GM12872 (cell line): ENCODE results near the gene RHBDL1.

Source experiments
- TF ChIP-seq, protein P1 (sequence below): IDR thresholded peaks from 3 replicates; pipeline ENCODE4 v1.5.1; 2011; ENCODE audit warnings: low read depth, mild to moderate bottlenecking, low read length, moderate library complexity; ENCODE audit not compliant: insufficient read depth

RHBDL1 gene

DNA sequence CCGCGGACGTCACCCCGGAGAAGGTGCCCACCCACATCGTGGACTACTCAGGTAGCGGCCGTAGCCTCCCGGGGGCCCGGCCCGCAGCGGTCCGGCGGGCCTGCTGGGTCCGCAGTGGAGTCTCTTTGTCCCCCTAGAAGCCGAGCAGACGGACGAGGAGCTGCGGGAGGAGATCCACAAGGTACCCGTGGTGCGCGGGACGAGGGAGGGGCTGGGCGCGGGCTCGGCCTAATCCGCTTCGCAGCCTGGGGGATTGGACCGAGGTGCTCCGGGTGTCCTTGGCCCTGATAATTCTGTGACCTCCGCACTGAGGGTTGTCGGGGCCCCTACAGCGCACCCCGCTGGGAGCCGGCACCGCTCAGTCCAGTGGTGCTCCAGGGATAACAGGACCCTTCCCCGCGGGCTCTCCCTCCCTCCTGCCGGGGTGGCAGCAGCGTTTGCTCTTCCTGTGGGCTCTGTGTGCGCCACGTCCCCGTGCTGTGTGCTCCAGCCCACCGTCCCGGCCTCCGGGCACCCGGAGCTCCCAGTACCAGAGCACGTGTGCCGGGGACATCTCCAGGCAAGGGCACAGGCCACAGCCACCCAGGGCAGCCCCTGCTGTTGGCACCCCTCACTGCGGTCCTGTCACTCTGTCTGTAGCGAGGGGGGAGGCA, 6.8 kb upstream of the RHBDL1 start:
- TF ChIP-seq, protein P1, sequence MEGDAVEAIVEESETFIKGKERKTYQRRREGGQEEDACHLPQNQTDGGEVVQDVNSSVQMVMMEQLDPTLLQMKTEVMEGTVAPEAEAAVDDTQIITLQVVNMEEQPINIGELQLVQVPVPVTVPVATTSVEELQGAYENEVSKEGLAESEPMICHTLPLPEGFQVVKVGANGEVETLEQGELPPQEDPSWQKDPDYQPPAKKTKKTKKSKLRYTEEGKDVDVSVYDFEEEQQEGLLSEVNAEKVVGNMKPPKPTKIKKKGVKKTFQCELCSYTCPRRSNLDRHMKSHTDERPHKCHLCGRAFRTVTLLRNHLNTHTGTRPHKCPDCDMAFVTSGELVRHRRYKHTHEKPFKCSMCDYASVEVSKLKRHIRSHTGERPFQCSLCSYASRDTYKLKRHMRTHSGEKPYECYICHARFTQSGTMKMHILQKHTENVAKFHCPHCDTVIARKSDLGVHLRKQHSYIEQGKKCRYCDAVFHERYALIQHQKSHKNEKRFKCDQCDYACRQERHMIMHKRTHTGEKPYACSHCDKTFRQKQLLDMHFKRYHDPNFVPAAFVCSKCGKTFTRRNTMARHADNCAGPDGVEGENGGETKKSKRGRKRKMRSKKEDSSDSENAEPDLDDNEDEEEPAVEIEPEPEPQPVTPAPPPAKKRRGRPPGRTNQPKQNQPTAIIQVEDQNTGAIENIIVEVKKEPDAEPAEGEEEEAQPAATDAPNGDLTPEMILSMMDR = no peak

DNA sequence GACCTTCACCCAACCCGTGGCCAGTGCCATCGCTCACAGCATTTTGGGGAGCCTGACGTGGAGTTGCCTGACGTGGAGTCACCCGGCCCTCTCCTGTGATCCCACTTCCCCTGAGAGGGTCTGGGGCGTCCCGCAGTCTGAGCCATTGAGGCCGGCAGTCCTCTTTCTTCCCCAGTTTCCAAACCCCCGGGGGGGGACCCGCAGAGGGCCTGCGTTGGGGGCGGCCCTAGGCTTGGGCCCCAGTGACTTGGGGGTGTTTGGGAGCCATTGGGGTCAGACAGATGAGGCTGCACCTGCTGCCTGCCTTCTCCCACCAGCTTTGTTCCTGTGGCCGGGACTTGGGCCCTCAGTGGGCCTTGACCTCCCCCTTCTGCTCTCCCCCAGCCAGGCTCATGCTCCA, 5.8 kb upstream of the RHBDL1 start:
- TF ChIP-seq, protein P1 = no peak

DNA sequence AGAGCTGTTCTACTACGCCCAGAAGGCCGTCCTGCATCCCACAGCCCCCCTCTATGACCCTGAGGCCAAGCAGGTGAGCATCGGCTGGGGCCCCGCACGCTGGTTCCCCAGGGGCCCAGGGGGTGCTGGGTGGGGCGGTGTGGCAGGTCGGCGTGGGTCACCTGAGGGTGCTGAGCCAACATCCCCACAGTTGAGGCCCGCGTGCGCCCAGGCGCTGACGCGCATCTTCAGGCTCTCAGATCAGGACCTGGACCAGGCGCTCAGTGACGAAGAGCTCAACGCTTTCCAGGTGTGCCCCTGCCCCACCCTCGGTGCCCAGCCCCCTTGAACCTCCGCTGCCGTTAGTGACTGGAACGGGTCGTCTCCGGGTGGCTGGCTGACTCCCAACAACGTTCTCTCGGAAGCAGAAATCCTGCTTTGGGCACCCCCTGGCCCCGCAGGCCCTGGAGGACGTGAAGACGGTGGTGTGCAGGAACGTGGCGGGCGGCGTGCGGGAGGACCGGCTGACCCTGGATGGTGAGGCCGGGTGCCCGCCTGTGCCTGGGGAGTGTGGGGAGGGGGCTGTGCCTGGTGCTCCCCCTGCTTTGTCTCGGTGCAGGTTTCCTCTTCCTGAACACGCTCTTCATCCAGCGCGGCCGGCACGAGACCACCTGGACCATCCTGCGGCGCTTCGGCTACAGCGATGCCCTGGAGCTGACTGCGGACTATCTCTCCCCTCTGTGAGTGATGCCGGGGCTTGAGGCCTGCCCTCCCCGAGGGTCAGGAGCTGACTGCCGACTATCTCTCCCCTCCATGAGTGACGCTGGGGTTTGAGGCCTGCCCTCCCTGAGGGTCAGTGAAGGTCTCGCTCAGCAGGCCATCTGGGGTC, 4.8 kb upstream of the RHBDL1 start:
- TF ChIP-seq, protein P1 = no peak

DNA sequence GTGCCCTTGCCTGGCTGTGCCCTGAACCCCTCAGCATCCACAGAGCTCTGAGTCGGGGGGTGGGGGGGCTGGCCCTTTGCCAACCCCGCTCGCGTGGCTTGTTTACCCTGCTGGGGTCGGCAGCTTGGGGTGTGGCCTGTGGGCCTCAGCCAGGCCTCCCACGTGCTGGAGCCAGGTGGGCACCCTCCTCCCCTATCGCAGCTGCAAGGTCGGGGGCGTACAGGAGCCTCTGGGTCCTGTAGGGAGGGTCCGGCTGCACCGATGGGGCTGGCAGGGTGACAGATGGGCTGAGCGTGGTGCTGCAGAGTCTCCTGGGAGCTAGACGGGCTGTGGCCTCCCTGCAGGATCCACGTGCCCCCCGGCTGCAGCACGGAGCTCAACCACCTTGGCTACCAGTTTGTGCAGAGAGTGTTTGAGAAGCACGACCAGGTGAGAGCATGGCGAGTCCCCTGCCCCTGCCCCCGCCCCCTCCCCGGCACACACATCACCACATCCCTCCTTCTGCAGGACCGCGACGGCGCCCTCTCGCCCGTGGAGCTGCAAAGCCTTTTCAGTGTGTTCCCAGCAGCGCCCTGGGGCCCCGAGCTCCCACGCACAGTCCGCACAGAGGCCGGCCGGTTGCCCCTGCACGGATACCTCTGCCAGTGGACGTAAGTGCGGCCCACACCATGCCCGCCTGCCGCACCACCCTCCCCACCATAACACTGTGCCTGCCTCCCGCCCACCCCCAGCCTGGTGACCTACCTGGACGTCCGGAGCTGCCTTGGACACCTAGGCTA, 3.9 kb upstream of the RHBDL1 start:
- TF ChIP-seq, protein P1 = no peak

DNA sequence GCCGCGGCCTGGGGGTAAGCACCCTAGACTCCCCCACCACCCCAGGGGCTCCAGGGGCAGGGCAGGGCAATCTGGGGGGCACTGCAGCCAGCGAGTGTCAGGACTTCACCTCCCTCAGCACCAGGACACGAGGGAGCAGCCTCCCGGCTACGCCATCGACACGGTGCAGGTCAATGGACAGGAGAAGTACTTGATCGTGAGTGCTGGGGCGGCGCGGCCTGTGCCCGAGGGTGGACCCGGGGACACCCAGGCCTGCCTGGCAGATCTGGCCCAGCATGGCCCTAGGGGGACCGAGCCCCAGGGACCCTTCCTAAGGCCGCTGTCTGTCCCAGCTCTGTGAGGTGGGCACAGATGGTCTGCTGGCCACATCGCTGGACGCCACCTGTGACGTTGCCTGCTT, 3.1 kb upstream of the RHBDL1 start:
- TF ChIP-seq, protein P1 = no peak

DNA sequence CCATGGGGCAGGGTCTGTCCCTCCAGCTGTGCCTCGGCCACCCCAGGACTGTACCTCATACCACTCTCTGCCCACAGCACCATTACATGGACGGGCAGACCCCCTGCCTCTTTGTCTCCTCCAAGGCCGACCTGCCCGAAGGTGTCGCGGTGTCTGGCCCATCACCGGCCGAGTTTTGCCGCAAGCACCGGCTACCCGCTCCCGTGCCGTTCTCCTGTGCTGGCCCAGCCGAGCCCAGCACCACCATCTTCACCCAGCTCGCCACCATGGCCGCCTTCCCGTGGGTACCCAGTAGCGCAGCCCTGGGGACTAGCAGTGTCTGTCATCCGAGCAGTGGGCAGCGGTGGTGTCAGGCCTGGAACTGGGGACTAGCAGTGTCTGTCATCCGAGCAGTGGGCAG, 2.6 kb upstream of the RHBDL1 start:
- TF ChIP-seq, protein P1 = no peak

DNA sequence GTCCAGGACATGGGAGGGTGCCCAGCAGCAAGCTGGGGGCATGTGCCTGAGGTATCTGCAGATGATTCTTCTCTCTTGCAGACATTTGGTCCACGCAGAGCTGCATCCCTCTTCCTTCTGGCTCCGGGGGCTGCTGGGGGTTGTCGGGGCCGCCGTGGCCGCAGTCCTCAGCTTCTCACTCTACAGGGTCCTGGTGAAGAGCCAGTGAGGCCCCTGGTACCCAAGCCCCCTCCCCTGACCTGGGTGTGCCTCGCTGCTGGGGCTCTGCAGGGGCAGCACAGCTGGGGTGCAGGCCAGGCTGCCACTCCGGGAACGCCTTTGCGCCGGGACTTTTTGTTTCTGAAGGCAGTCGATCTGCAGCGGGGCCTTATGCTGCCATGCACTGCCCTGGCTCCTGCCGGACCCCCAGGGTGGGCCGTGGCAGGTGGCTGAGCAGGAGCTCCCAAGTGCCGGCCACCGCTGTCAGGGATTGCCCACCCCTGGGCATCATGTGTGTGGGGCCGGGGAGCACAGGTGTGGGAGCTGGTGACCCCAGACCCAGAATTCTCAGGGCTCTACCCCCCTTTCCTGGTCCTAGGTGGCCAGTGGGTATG, 2.0 kb upstream of the RHBDL1 start:
- TF ChIP-seq, protein P1 = no peak
